Progenitor cell of endocrine pancreas (in vitro differentiated cells): ENCODE results near the gene PTCH1. TPM values are rescaled to one million over a fixed set of nuclear protein-coding genes. Genes with fewer than 3 reads are reported as not detected.
A peak's percentile ranks its signal among the peaks of the same experiment; 100 is the strongest.

Experiments used
- DNase-seq: peaks from one replicate; pipeline ENCODE4 v3.0.0; 2021; ENCODE audit warnings: low spot score; ENCODE audit not compliant: unreplicated experiment
- H3K27ac Mint-ChIP-seq: 2 replicates; pipeline ENCODE4 v1.8.0; 2021; ENCODE audit warnings: mild to moderate bottlenecking, moderate library complexity, mixed read lengths
- H3K27me3 Mint-ChIP-seq: 2 replicates; pipeline ENCODE4 v1.8.0; 2021; ENCODE audit warnings: mixed read lengths
- H3K36me3 Mint-ChIP-seq: 2 replicates; pipeline ENCODE4 v1.8.0; 2022; ENCODE audit warnings: mixed read lengths; ENCODE audit not compliant: insufficient read depth
- H3K4me1 Mint-ChIP-seq: 2 replicates; pipeline ENCODE4 v1.8.0; 2021; ENCODE audit warnings: low read depth, mixed read lengths
- H3K4me3 Mint-ChIP-seq: 2 replicates; pipeline ENCODE4 v1.8.0; 2021; ENCODE audit warnings: low read depth, mild to moderate bottlenecking, moderate library complexity, mixed read lengths
- H3K9me3 Mint-ChIP-seq: 2 replicates; pipeline ENCODE4 v1.8.0; 2021; ENCODE audit warnings: low read depth, mixed read lengths
- CTCF ChIP-seq: fragments of 200-600 bp; sonication (generic); IDR thresholded peaks from one replicate; pipeline ENCODE4 v1.5.0; 2021; ENCODE audit warnings: antibody characterized with exemption, mild to moderate bottlenecking; ENCODE audit not compliant: unreplicated experiment
- total RNA-seq: library from RNA; stranded (reverse); gene quantifications from 2 replicates; pipeline ENCODE4 v1.2.1, GENCODE V29; 2021

PTCH1 gene
- total RNA-seq, 1 donor from 2014 or later: 56.3 TPM

- H3K27ac Mint-ChIP-seq: peak overlapping the region; percentile 46
- peaks cover 36% of the 10 kb centered on the region for H3K4me1 Mint-ChIP-seq
- H3K9me3 Mint-ChIP-seq: no peaks in the 10 kb centered on the region
- peaks cover 26% of the 10 kb centered on the region for H3K36me3 Mint-ChIP-seq
- H3K4me3 Mint-ChIP-seq: no peak overlapping the region
- no peak for DNase-seq
- H3K27me3 Mint-ChIP-seq: no peaks in the 10 kb centered on the region
- no peak for TF ChIP-seq CTCF
Measured at GRCh38 chr9:95483431-95483830, 33.3 kb downstream of the PTCH1 start.

DNA sequence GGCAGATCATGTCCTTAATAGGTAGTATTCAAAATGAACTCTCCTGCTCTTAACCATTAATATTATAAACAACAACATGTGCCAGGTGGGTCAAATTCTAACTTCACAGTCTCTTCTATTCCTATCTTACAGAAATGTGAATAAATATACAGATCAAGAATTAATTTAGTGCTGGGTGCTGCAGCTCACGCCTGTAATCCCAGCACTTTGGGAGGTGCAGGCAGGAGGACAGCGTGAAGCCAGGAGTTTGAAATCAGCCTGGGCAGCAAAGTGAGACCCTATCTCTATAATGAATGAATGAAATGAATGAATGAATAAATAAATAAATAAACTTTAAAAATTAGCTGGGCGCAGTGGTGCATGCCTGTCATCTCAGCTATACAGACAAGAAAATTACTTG is 34.1 kb downstream of the PTCH1 start:
- no peak for TF ChIP-seq CTCF
- H3K27ac Mint-ChIP-seq: no peak overlapping the region
- H3K4me3 Mint-ChIP-seq: no peak overlapping the region
- no peak for DNase-seq
- H3K27me3 Mint-ChIP-seq: no peaks in the 10 kb centered on the region
- no peaks in the 10 kb centered on the region for H3K9me3 Mint-ChIP-seq
- peaks cover 28% of the 10 kb centered on the region for H3K36me3 Mint-ChIP-seq
- peaks cover 41% of the 10 kb centered on the region for H3K4me1 Mint-ChIP-seq

GRCh38 chr9:95481000-95481399 is 35.8 kb downstream of the PTCH1 start:
- TF ChIP-seq CTCF: no peak
- Mint-ChIP-seq H3K27ac (no peak overlapping the region), H3K4me3 (no peak overlapping the region), H3K9me3 (no peaks in the 10 kb centered on the region), H3K4me1 (peaks cover 28% of the 10 kb centered on the region), H3K27me3 (no peaks in the 10 kb centered on the region), H3K36me3 (peaks cover 35% of the 10 kb centered on the region)
- DNase-seq: no peak

- H3K4me1 Mint-ChIP-seq: peaks cover 21% of the 10 kb centered on the region
- TF ChIP-seq CTCF: no peak
- H3K27me3 Mint-ChIP-seq: no peaks in the 10 kb centered on the region
- peaks cover 39% of the 10 kb centered on the region for H3K36me3 Mint-ChIP-seq
- DNase-seq: no peak
- no peaks in the 10 kb centered on the region for H3K9me3 Mint-ChIP-seq
- no peak overlapping the region for H3K4me3 Mint-ChIP-seq
- no peak overlapping the region for H3K27ac Mint-ChIP-seq
Measured at GRCh38 chr9:95480346-95480745, 36.4 kb downstream of the PTCH1 start.

GRCh38 chr9:95479330-95479729 is 37.4 kb downstream of the PTCH1 start:
- Mint-ChIP-seq H3K4me1 (peaks cover 18% of the 10 kb centered on the region), H3K4me3 (no peak overlapping the region), H3K27ac (no peak overlapping the region)

More at GRCh38 chr9:95479330-95479729, 37.4 kb downstream of the PTCH1 start:
- DNase-seq: no peak
- Mint-ChIP-seq H3K27me3 (no peaks in the 10 kb centered on the region), H3K36me3 (peaks cover 42% of the 10 kb centered on the region), H3K9me3 (no peaks in the 10 kb centered on the region)
- no peak for TF ChIP-seq CTCF
